Peyer's patch (tissue), 4 donors: ENCODE measurements around the gene NAT14. TPM values are rescaled to one million over a fixed set of nuclear protein-coding genes. Genes with fewer than 3 reads are reported as not detected.

Experiments used
- DNase-seq, 3 donors: peaks; one replicate each; pipeline ENCODE4 v3.0.0-alpha.2; 2017 to 2019
- H3K27ac ChIP-seq, 4 donors: fragments of 200-600 bp; sonication (generic); one replicate each; pipeline ENCODE4 v1.5.1; 2016 to 2019
- H3K27me3 ChIP-seq, 2 donors: fragments of 200-600 bp; sonication (generic); one replicate each; pipeline ENCODE4 v1.5.1; 2019
- H3K36me3 ChIP-seq, 3 donors: fragments of 200-600 bp; sonication (generic); one replicate each; pipeline ENCODE4 v1.5.1; 2016 to 2019
- H3K4me1 ChIP-seq, 4 donors: fragments of 200-600 bp; sonication (generic); one replicate each; pipeline ENCODE4 v1.5.1; 2016 to 2019
- H3K4me3 ChIP-seq, 4 donors: fragments of 200-600 bp; sonication (generic); 1 replicate in 3 of 4; 2 replicates in 1 of 4; pipeline ENCODE4 v1.5.1; 2016 to 2019; ENCODE audit warnings: mild to moderate bottlenecking in 1 of 4
- H3K9me3 ChIP-seq, 4 donors: fragments of 200-600 bp; sonication (generic); one replicate each; pipeline ENCODE4 v1.5.1; 2016 to 2019; ENCODE audit warnings: mild to moderate bottlenecking in 1 of 4
- CTCF ChIP-seq, 6 experiments: fragments of 450-650 bp in 4 of 6; fragments of 200-600 bp in 2 of 6; sonication (generic) in 1 of 6; IDR thresholded peaks; one replicate each; pipeline ENCODE4 v1.5.1; 2017 to 2019; ENCODE audit warnings: antibody characterized with exemption in 6 of 6, mild to moderate bottlenecking in 3 of 6, moderate library complexity in 1 of 6
- POLR2A ChIP-seq, 2 donors: fragments of 450-650 bp; IDR thresholded peaks; one replicate each; pipeline ENCODE4 v1.5.1; 2017; ENCODE audit warnings: antibody characterized with exemption in 2 of 2, mild to moderate bottlenecking in 2 of 2, moderate library complexity in 2 of 2
- total RNA-seq, 4 donors: library from RNA; depleted of rRNA; stranded (reverse); fragments of >200 nt; gene quantifications; one replicate each; pipeline ENCODE4 v1.1.0, GENCODE V29; 2016

The NAT14 gene
- total RNA-seq, 4 donors from 2014 or later = 1.4 to 7.4 (median 3.0) TPM

- DNase-seq = no peak
- H3K4me1 ChIP-seq = peaks cover 0 to 30% (median 2%) of the 10 kb centered on the region in 4 donors
- H3K4me3 ChIP-seq = no peak overlapping the region
- no peaks in the 10 kb centered on the region for H3K27me3 ChIP-seq
- H3K9me3 ChIP-seq = no peaks in the 10 kb centered on the region
- peak overlapping the region in 1 of 4 donors; percentile 52 for H3K27ac ChIP-seq
- TF ChIP-seq CTCF (IDR thresholded peaks at IDR 0.05) (no peak), POLR2A (IDR thresholded peaks at IDR 0.05) (no peak)
- no peaks in the 10 kb centered on the region for H3K36me3 ChIP-seq
Measured at GRCh38 chr19:55489711-55490477, 4.9 kb downstream of the NAT14 start.

GRCh38 chr19:55490478-55491432, 5.8 kb downstream of the NAT14 start:
- Histone ChIP-seq H3K4me1 (peaks cover 0 to 23% (median 0%) of the 10 kb centered on the region in 4 donors), H3K27ac (peak overlapping the region in 1 of 4 donors; percentile 31)
- TF ChIP-seq POLR2A (IDR thresholded peaks at IDR 0.05) (no peak), CTCF (IDR thresholded peaks at IDR 0.05) (no peak)

GRCh38 chr19:55491546-55492360, 6.8 kb downstream of the NAT14 start:
- no peaks in the 10 kb centered on the region for H3K9me3 ChIP-seq
- DNase-seq = no peak
- H3K27ac ChIP-seq = peak overlapping the region in 1 of 4 donors; percentile 31
- no peak overlapping the region for H3K4me3 ChIP-seq
- H3K36me3 ChIP-seq = no peaks in the 10 kb centered on the region
- peaks cover 0 to 13% (median 0%) of the 10 kb centered on the region in 4 donors for H3K4me1 ChIP-seq
- TF ChIP-seq POLR2A (IDR thresholded peaks at IDR 0.05) (no peak), CTCF (IDR thresholded peaks at IDR 0.05) (no peak)
- no peaks in the 10 kb centered on the region for H3K27me3 ChIP-seq

More at GRCh38 chr19:55490478-55491432, 5.8 kb downstream of the NAT14 start:
- Histone ChIP-seq H3K27me3 (no peaks in the 10 kb centered on the region), H3K4me3 (no peak overlapping the region), H3K36me3 (no peaks in the 10 kb centered on the region), H3K9me3 (no peaks in the 10 kb centered on the region)
- no peak for DNase-seq

GRCh38 chr19:55492362-55492944, 7.5 kb downstream of the NAT14 start:
- Histone ChIP-seq H3K27me3 (no peaks in the 10 kb centered on the region), H3K4me1 (peaks cover 0 to 6% (median 0%) of the 10 kb centered on the region in 4 donors)

More at GRCh38 chr19:55492362-55492944, 7.5 kb downstream of the NAT14 start:
- Histone ChIP-seq H3K4me3 (no peak overlapping the region), H3K9me3 (no peaks in the 10 kb centered on the region), H3K36me3 (no peaks in the 10 kb centered on the region), H3K27ac (no peak overlapping the region)
- no peak for DNase-seq
- TF ChIP-seq CTCF (IDR thresholded peaks at IDR 0.05) = no peak
- TF ChIP-seq POLR2A (IDR thresholded peaks at IDR 0.05) = no peak
